Lower leg skin (tissue), 4 donors: ENCODE data around the gene GXYLT1. TPM values are rescaled to one million over a fixed set of nuclear protein-coding genes. Genes with fewer than 3 reads are reported as not detected.

ENCODE experiments used
- DNase-seq, 2 donors: peaks; one replicate each; pipeline ENCODE4 v3.0.0-alpha.2; 2019; ENCODE audit warnings: low spot score in 2 of 2
- H3K4me3 ChIP-seq: fragments of 200-600 bp; sonication (generic); 2 replicates; pipeline ENCODE4 v1.5.1; 2017; ENCODE audit warnings: mild to moderate bottlenecking, low read depth; ENCODE audit not compliant: poor library complexity, severe bottlenecking
- CTCF ChIP-seq, 3 donors: fragments of 450-650 bp; IDR thresholded peaks; one replicate each; pipeline ENCODE4 v1.5.1; 2016; ENCODE audit warnings: antibody characterized with exemption in 3 of 3, mild to moderate bottlenecking in 3 of 3, moderate library complexity in 2 of 3
- POLR2A ChIP-seq, 2 donors: fragments of 450-650 bp; IDR thresholded peaks; one replicate each; pipeline ENCODE4 v1.6.1; 2016 to 2017; ENCODE audit warnings: antibody characterized with exemption in 2 of 2, mild to moderate bottlenecking in 1 of 2, moderate library complexity in 1 of 2
- WGBS, 2 donors: methylation state at CpG; one replicate each; pipeline ENCODE4 v1.1.5; 2018; 5-methylcytosine and 5-hydroxymethylcytosine counted together
- intact Hi-C: fragments of 100-400 bp; cut with DNase I; formaldehyde crosslinking; loops from one replicate; pipeline ENCODE4 v1.15.0; 2023; ENCODE audit warnings: low total_unique reads
- total RNA-seq, 4 donors: library from RNA; depleted of rRNA; stranded (reverse); fragments of >200 nt; gene quantifications; one replicate each; pipeline ENCODE4 v1.1.0, GENCODE V29; 2016

GXYLT1 gene
- total RNA-seq, 4 donors from 2014 or later, result 7.9 to 11.7 (median 10.0) TPM

DNA sequence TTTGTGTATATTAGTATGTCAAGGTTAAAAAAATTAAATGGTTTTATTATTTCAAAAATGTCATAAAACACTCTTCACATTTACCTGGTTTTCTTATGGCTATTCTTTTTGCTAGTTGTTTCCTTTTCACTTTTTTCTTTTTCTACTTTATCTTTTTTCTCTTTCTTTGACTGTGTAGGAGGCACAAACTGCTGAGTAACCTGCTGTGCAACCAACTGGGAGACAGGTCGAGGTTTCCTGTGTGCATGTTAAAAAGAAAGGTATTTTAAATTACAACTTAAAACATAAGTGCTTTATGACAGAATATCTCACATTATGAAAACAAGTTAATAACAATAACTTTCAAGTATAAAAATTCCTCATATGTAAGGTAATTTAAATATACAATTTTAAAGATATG is 16.9 kb upstream of the GXYLT1 start:
- TF ChIP-seq CTCF (IDR thresholded peaks at IDR 0.05) (no peak), POLR2A (IDR thresholded peaks at IDR 0.05) (no peak)
- 84 to 86% methylated on average over 1 of the region's 1 CpG for WGBS, 2 donors
- intact Hi-C loops, result no loop called here

DNA sequence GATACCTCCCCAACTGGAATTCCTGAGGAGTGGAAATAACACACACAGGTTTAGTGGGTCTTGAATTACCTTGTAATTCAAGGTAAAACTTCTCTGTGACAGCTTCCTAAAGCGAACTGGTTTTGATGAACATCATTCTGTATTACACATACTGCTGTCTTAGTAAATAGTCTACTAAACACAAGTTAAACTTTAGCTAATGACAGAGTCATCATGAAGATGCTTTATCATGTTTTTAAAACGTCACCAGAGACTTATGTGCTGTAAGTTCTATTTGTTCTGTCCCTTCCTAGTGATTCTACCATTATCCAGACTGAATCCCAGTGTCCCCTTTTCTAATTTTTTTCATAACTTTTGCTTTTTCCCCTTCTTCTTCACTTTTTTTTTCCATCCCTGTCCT is 11.6 kb upstream of the GXYLT1 start:
- H3K4me3 ChIP-seq, result no peak overlapping the region
- intact Hi-C loops, result no loop called here
- TF ChIP-seq POLR2A (IDR thresholded peaks at IDR 0.05) (no peak), CTCF (IDR thresholded peaks at IDR 0.05) (no peak)
- no peak for DNase-seq
- WGBS, 2 donors, result 87 to 89% methylated on average over 2 of the region's 2 CpGs

More for the DNA sequence above, 16.9 kb upstream of the GXYLT1 start:
- no peak overlapping the region for H3K4me3 ChIP-seq
- no peak for DNase-seq

- TF ChIP-seq POLR2A (IDR thresholded peaks at IDR 0.05) (no peak), CTCF (IDR thresholded peaks at IDR 0.05) (no peak)
- no peak overlapping the region for H3K4me3 ChIP-seq
- intact Hi-C loops, result no loop called here
- DNase-seq, result no peak
- 82 to 85% methylated on average over 11 of the region's 11 CpGs for WGBS, 2 donors
Measured at GRCh38 chr12:42145552-42146215, 1.0 kb upstream of the GXYLT1 start.

DNA sequence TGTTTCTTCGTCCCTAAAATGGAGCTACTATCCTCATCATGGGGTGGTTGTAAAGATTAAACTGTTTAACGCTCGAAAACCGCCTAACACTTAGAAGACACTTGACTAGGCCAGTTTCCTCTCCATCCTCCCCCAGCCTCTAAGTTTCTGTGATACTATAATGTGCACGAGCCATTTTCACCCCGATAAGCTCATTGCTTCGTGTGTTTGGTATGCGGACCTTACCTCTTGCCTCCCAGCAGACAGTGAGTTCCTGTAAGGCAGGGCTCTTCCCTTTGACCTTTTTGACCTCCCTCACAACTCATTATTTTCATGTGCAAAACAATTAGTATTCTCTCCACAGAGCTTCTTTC is 499 bp upstream of the GXYLT1 start:
- no peak for TF ChIP-seq CTCF (IDR thresholded peaks at IDR 0.05)
- no peak for TF ChIP-seq POLR2A (IDR thresholded peaks at IDR 0.05)
- 19 to 21% methylated on average over 8 of the region's 8 CpGs for WGBS, 2 donors
- no peak overlapping the region for H3K4me3 ChIP-seq
- DNase-seq, result no peak
- intact Hi-C loops, result no loop called here

GRCh38 chr12:42144158-42144407 is 591 bp downstream of the GXYLT1 start:
- peak overlapping the region; percentile 76 for H3K4me3 ChIP-seq
- intact Hi-C loops, result no loop called here
- DNase-seq, result peak in 1 of 2 donors; percentile 85
- TF ChIP-seq POLR2A (IDR thresholded peaks at IDR 0.05), result no peak
- no peak for TF ChIP-seq CTCF (IDR thresholded peaks at IDR 0.05)
- WGBS, 2 donors, result 0 to 1% methylated on average over 20 of the region's 21 CpGs

GRCh38 chr12:42143452-42144157 is 1.1 kb downstream of the GXYLT1 start:
- peak overlapping the region; percentile 76 for H3K4me3 ChIP-seq
- 7 to 8% methylated on average over 12 of the region's 12 CpGs for WGBS, 2 donors
- no peak for DNase-seq
- intact Hi-C loops, result no loop called here
- TF ChIP-seq CTCF (IDR thresholded peaks at IDR 0.05) (no peak), POLR2A (IDR thresholded peaks at IDR 0.05) (no peak)
